GM04504 (cell line): Measurements from ENCODE around the gene IMPA2.
A peak's percentile ranks its signal among the peaks of the same experiment; 100 is the strongest.
"Not testable (repeated sequence)": the region's sequence is repeated elsewhere in the genome, so short reads cannot be mapped to it uniquely, and the experiment has no call there.

Experiments used
- DNase-seq: peaks from one replicate; pipeline ENCODE4 v3.0.0-alpha.2; 2012; ENCODE audit warnings: low read depth

IMPA2 gene

GRCh38 chr18:11981192-11981542 lies at the start of gene IMPA2:
TSS of gene IMPA2 (plus strand) at chr18:11981507. CDS start at chr18:11981670, 163 bp downstream.
- DNase-seq = peak; percentile 91

GRCh38 chr18:11932393-11932792 lies 48.9 kb upstream of the IMPA2 start:
- no peak for DNase-seq

DNA sequence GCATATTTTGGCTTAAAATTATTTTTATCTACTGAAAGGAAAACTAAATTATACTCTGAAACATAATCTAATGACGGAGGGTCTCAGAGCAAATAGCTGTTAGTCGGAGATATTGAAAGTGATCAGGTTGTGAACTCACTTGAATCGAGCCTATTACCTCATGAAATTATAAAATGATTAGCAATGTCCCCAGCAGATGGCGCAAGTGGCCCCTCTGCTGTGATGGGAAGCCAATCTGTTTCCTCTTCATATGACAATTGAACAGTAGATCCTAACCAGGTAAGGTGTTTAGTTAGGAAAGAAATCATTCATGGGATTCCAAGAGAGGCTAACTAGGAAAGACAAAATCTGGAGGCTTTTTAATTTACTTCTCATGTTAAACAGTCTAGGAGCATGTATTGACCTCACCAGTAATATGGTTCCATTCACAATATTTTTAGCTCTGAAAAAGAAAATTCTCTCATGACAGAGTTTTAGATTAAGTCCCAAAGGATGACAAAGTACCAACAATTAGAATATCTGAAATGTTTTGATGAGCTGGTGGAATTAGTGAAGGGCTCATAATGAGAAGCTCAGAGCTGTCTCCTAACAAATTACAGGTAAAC lies 43.3 kb upstream of the IMPA2 start:
- DNase-seq = no peak

GRCh38 chr18:11940956-11941355 lies 40.4 kb upstream of the IMPA2 start:
- DNase-seq = no peak

DNA sequence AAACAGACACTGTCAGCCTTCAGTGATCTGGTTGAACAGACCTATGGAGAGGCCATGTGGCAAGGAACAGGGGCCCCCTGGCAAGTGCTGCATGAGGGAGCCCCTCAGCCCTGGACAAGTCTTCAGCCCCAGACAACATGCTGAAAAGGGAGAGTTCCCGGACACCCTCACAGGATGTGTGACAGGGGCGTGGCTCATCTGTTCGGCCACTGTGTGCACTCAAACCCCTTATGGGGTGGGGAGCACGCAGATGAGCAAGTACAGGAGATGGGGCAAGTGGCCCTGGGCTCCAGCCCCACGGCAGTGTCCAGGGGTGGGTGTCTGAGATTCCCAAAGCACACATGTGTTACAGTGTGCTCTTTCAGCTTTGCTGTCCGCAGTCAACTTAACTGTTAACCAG lies 37.8 kb upstream of the IMPA2 start:
- no peak for DNase-seq

GRCh38 chr18:11944252-11944651 lies 37.1 kb upstream of the IMPA2 start:
- no peak for DNase-seq

DNA sequence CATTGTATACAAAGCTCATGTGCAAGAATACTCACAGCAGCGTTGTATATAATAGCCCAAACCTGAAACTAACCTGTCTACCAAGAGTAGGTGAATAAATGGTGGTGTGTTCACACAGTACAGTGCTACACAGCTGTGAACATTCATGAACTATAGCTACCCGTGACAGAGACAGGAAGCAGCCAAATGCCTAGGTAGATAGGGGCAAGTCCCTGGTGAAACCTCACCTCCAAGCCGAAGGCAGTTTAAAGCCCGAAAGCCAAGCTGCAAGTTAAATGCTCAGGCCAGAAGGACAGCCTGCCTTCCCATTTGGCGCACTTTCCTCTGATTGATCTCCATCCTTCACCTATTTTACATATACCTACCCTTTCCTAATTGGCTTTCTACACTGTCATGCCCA lies 36.5 kb upstream of the IMPA2 start:
- no peak for DNase-seq

GRCh38 chr18:11945834-11946659 lies 35.3 kb upstream of the IMPA2 start:
- DNase-seq = not testable (repeated sequence)

DNA sequence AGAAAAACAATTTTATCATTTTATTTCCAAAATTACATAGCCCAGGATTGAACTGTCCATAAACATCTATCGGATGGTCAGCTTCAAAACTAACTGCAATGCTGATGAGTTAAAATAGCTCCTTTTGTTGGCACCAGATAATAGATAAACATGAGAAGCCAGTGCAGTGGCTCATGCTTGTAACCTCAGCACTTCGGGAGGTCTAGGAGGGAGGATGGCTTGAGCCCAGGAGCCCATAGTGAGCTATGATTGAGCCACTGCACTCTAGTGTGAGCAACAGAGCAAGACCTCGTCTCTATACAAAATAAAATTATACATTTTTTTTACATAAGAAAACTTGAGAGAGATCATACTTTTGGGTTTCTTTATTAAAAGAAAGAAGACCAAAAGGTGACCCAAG lies 34.6 kb upstream of the IMPA2 start:
- DNase-seq = no peak

- peak; percentile 95 for DNase-seq
These were observed 33.8 kb upstream of the IMPA2 start for GRCh38 chr18:11947214-11948191.

- no peak for DNase-seq
These were observed 32.3 kb upstream of the IMPA2 start for GRCh38 chr18:11948852-11949523.

DNA sequence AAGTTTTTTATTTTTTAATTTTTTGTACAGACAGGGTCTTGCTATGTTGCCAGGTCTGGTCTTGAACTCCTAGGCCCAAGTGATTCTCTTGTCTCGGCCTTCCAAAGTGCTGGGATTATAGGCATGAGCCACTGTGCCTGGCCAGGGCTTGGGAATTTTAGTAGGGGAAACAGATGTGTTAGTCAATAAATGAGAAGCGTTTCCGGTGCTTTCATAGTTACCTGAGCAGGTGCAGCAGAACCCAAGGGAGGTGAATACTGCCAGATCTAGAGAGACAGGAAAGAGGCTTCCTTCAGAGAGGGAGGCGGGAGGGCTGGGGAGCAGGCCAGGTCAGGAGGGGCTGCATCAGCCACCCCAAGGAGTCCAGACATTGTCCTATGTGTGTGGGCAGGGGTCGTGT lies 30.5 kb upstream of the IMPA2 start:
- no peak for DNase-seq

- no peak for DNase-seq
These were observed 29.9 kb upstream of the IMPA2 start for GRCh38 chr18:11951390-11951851.

DNA sequence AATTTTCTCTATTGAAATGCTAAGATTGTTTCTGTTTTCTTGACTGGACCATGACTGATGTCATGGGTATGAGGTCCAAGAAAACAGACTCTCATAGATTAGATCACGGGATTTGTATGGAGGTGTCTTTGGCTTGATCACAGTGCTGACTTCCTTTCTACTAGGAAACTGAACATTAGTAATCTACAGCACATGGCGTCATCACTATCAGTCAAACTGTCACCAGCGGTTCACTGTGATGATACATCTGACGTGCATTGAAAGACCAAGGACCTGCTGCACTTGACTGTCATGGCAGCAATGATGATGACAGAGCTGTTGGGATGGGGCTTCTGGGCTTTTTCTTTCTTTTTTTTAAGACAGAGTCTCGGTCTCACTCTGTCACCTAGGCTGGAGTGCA lies 28.2 kb upstream of the IMPA2 start:
- DNase-seq = no peak

DNA sequence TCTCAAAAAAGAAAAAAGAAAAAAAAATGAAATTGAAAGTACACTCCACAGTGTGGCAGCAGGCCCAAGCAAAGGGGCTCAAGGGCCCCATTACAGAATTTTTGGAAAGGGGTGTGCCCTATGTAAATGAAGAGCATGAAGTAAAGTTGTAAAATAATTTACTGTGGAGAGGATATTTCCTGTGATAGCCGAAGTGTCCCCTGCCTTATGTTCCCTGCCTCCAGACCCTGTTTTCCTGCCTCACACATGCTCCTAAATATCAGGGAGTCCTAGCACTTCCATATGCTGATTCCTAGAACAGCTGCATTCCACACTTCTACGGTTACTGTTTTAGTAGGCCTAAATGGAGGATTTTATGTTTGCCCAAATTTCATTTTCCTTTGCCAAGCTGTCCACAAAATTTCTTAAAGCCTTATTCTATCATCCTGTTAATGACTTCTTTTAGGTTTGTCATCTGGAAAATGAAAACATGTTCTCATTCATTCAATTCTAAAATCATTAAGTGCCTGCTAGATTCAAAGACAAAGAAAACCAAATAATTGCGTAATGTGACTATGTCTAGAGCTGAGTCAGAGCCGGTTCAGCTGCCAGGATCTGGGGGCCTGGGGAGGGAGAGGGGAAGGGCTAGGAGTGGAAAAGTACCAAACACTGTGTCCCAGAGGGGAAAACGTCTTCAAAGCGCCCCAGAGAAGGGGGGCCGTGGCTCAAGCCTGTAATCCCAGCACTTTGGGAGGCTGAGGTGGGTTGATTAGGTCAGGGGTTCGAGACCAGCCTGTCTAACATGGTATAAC lies 25.9 kb upstream of the IMPA2 start:
- peak; percentile 77 for DNase-seq

DNA sequence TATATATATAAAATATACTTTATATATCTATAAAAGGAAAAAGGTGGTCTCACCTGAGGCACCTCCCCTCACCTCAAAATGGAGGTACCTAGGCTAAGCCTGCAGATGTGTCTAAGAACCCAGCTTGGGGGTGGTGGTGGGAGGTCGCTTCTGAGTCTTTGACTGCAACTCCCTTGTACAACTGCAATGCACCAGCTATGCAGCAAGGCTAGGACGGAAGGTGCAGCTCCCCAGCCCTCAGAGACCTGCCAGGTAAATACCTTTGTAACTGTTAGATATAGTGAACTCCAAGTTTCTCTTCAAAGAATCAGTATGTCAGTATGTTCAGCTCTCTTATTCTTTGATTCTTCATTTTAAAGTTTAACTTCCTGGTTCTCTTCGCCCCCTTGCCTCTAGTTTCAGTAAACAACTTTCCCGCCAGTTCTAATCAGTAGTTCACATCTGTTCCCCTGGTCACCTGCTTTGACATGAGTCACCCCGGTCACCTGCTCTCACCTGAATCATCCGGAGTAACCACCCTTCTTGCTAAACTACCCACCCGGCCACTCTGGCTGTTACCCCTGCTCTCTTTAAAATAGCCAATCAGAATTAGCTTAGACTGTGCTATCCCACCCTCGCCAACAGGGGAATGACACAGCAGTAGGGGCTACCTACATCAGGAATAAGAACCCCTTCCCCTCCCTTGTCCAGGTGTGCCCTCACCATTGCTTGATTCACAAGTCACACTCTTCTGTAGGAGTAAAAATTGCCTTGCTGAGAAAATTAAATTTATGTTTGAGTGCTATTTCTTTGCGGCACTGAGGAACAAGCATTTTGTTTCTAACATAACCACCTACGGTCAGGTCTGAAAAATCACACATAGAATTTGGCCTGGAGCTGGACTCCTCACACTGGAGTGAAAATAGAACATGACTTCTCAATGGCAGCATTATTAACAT lies 24.7 kb upstream of the IMPA2 start:
- DNase-seq = no peak

DNA sequence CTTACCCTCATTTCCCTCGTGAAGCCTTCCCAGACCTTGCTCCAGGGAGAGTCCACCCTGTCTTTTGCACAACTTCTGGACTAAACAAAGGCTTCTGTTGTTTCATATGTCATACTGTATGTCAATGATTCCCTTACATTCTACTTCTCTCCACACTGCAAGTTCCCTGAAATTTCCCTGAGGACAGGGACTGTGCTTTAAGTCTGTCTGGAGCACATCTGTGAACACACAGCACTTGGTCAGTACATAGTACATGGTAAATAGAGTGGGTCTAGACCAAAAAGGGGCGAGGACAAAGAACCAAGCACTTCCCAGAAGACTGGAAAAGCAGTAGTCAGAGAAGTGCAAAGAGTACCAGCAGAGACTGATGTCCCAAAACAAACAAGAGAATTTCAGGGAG lies 23.7 kb upstream of the IMPA2 start:
- no peak for DNase-seq

- DNase-seq = not testable (repeated sequence)
These were observed 21.7 kb upstream of the IMPA2 start for GRCh38 chr18:11959651-11960050.

DNA sequence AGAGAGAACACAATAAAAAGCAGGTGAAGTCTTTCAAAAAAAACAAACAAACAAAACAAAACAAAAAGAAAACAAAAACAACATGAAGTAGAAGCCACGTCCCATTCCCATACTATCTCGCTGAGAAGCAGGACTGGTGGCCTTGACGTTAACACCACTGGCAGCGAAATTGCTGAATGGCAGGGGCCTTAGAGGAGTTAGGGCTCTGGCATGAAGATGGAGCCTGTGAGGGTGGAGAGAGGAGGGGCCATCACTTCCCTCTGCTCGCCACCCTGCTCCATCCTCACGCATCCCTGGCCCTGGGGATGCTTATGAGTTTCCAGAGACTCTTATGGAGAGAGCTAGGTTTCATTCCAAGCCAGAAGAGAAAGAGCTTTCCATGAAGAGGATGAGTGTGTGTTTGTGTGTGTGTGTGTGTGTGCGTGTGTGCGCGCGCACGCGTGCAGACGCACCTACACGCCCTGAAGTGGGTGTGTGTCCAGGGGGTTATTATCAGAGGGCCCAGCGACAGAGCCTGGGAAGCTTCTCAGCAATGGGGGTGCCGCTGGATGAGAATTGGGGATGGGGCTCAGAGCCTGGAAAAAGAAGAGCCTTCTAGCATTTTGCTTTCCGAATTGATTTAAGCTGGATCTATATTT lies 20.4 kb upstream of the IMPA2 start:
- DNase-seq = no peak
